Neural cell (in vitro differentiated cells): Measurements from ENCODE around the gene PKNOX1. TPM values are rescaled to one million over a fixed set of nuclear protein-coding genes. Genes with fewer than 3 reads are reported as not detected.

Experiments
- H2AFZ ChIP-seq: fragments of 200-600, 300-800 bp; sonication (generic), shearing (Covaris generic); 2 replicates; pipeline ENCODE4 v1.6.0; 2014; ENCODE audit warnings: low read depth, mild to moderate bottlenecking, antibody characterized with exemption, low read length, moderate library complexity
- H3F3A ChIP-seq: fragments of 200-600 bp; shearing (Covaris generic); 2 replicates; pipeline ENCODE4 v1.6.1; 2016; ENCODE audit warnings: mild to moderate bottlenecking, moderate library complexity, mixed read lengths, antibody characterized with exemption, low read length; ENCODE audit not compliant: insufficient read depth, poor library complexity, severe bottlenecking
- H3K27ac ChIP-seq: fragments of 200-600, 300-800 bp; sonication (generic), shearing (Covaris generic); 2 replicates; pipeline ENCODE4 v1.5.1; 2014; ENCODE audit warnings: mild to moderate bottlenecking, low read length, moderate library complexity
- H3K27me3 ChIP-seq: fragments of 300-800, 200-600 bp; sonication (generic), shearing (Covaris generic); 2 replicates; pipeline ENCODE4 v1.6.0; 2014; ENCODE audit warnings: mild to moderate bottlenecking, low read depth, low read length, moderate library complexity; ENCODE audit not compliant: insufficient read depth
- H3K36me3 ChIP-seq: fragments of 300-800, 200-600 bp; sonication (generic), shearing (Covaris generic); 2 replicates; pipeline ENCODE4 v1.5.1; 2014; ENCODE audit warnings: mild to moderate bottlenecking, antibody characterized with exemption, low read length, moderate library complexity; ENCODE audit not compliant: insufficient read depth
- H3K4me2 ChIP-seq: fragments of 300-800, 200-600 bp; sonication (generic), shearing (Covaris generic); 2 replicates; pipeline ENCODE4 v1.6.0; 2014; ENCODE audit warnings: mild to moderate bottlenecking, low read length
- H3K4me3 ChIP-seq: fragments of 300-800, 200-600 bp; sonication (generic), shearing (Covaris generic); 2 replicates; pipeline ENCODE4 v1.5.1; 2014; ENCODE audit warnings: mild to moderate bottlenecking, low read length, moderate library complexity
- H3K79me2 ChIP-seq: fragments of 200-600 bp; shearing (Covaris generic); replicated peaks from 2 replicates; pipeline ENCODE4 v1.6.0; 2014; ENCODE audit warnings: mild to moderate bottlenecking, low read length, moderate library complexity; ENCODE audit not compliant: insufficient read depth
- H3K9ac ChIP-seq: fragments of 300-800, 200-600 bp; sonication (generic), shearing (Covaris generic); 2 replicates; pipeline ENCODE4 v1.6.1; 2016; ENCODE audit warnings: mild to moderate bottlenecking, low read length, mixed read lengths
- H3K9me2 ChIP-seq: fragments of 200-600 bp; shearing (Covaris generic); 2 replicates; pipeline ENCODE4 v1.6.1; 2016; ENCODE audit warnings: mild to moderate bottlenecking, low read length, mixed read lengths; ENCODE audit not compliant: insufficient read depth
- H3K9me3 ChIP-seq: fragments of 200-600, 300-800 bp; sonication (generic), shearing (Covaris generic); 2 replicates; pipeline ENCODE4 v1.6.1; 2016; ENCODE audit warnings: mild to moderate bottlenecking, mixed run types, low read length, moderate library complexity, mixed read lengths
- H4K20me1 ChIP-seq: fragments of 200-600 bp; shearing (Covaris generic); 2 replicates; pipeline ENCODE4 v1.6.1; 2016; ENCODE audit warnings: mild to moderate bottlenecking, mixed run types; ENCODE audit not compliant: insufficient read depth
- EP300 ChIP-seq: fragments of 450-650 bp; conservative IDR thresholded peaks from 2 replicates; pipeline ENCODE4 v1.6.1; 2014; ENCODE audit warnings: antibody characterized with exemption, mild to moderate bottlenecking, moderate library complexity; ENCODE audit not compliant: poor library complexity, severe bottlenecking
- EZH2 ChIP-seq: fragments of 200-600, 300-800 bp; shearing (Covaris generic), sonication (generic); IDR thresholded peaks from 2 replicates; pipeline ENCODE4 v1.6.1; 2014; ENCODE audit warnings: antibody characterized with exemption, low read length, borderline replicate concordance, mild to moderate bottlenecking; ENCODE audit not compliant: insufficient read depth, poor library complexity, severe bottlenecking
- MXI1 ChIP-seq: fragments of 450-650 bp; conservative IDR thresholded peaks from 2 replicates; pipeline ENCODE4 v1.6.1; 2014; ENCODE audit warnings: antibody characterized with exemption, mild to moderate bottlenecking; ENCODE audit not compliant: poor library complexity, severe bottlenecking
- POLR2AphosphoS5 ChIP-seq: IDR thresholded peaks from 2 replicates; pipeline ENCODE4 v1.6.1; 2012
- RAD21 ChIP-seq: fragments of 450-650 bp; conservative IDR thresholded peaks from 2 replicates; pipeline ENCODE4 v1.6.1; 2014; ENCODE audit warnings: antibody characterized with exemption, mild to moderate bottlenecking, moderate library complexity
- SMC3 ChIP-seq: fragments of 450-650 bp; conservative IDR thresholded peaks from 2 replicates; pipeline ENCODE4 v1.6.1; 2014; ENCODE audit warnings: antibody characterized with exemption, mild to moderate bottlenecking, moderate library complexity; ENCODE audit not compliant: poor library complexity
- TAF1 ChIP-seq: IDR thresholded peaks from 2 replicates; pipeline ENCODE4 v1.6.1; 2012; ENCODE audit warnings: low read depth
- polyA plus RNA-seq: library from polyadenylated mRNA; depleted of rRNA; stranded (reverse); fragments of >200 nt; gene quantifications from 2 replicates; pipeline ENCODE4 v1.2.3, GENCODE V29; 2014
- TF ChIP-seq, protein P1 (sequence below): IDR thresholded peaks from 2 replicates; pipeline ENCODE4 v1.6.1; 2012; ENCODE audit warnings: borderline replicate concordance
- TF ChIP-seq, protein P2 (sequence below): fragments of 450-650 bp; IDR thresholded peaks from 2 replicates; pipeline ENCODE4 v1.5.1; 2014; ENCODE audit warnings: antibody characterized with exemption, mild to moderate bottlenecking, moderate library complexity; ENCODE audit not compliant: poor library complexity, severe bottlenecking

Gene PKNOX1
- polyA plus RNA-seq, 1 donor from 2014 or later, result 6.9 TPM

DNA sequence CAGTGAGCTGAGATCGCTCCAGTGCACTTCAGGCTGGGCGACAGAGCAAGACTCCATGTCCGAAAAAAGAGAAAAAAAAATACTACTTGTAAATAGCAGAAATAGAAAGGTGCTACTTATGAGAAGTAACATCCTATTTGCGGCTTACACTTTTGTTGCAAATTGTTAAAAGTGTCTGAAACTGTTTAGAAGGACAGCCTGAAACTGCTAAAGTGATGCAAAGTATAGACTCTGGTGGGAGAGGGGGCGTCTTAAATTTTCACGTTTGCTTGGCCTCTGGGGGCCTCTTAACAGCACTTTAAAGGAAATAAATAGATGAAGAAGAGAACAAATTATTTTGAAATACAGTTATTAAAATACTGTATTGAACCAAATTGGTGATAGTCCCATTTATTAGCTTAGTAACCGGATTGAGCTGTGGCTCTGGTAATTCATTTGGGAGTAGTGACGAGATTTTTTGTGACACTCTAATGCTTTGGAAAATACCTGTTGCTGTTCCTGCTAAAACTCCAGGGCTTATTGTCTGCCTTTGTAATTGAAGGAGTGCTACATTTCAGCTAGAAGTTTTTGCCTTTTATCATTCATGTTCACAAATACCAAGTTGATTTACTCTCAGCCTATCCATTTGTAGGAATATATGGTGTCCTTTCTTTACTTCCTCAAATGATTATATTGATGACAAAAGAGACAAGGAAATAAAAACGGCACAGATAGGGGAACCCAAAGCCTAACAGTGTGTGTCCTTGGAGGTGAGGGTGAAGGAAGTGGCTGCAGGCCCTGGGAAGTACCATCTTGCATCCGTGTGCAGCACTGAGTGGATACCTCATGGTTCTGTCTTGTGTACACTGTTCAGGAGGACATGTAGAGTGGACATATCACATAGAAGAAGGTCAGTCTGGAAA lies 6.2 kb downstream of the PKNOX1 start:
- TF ChIP-seq, protein P1, sequence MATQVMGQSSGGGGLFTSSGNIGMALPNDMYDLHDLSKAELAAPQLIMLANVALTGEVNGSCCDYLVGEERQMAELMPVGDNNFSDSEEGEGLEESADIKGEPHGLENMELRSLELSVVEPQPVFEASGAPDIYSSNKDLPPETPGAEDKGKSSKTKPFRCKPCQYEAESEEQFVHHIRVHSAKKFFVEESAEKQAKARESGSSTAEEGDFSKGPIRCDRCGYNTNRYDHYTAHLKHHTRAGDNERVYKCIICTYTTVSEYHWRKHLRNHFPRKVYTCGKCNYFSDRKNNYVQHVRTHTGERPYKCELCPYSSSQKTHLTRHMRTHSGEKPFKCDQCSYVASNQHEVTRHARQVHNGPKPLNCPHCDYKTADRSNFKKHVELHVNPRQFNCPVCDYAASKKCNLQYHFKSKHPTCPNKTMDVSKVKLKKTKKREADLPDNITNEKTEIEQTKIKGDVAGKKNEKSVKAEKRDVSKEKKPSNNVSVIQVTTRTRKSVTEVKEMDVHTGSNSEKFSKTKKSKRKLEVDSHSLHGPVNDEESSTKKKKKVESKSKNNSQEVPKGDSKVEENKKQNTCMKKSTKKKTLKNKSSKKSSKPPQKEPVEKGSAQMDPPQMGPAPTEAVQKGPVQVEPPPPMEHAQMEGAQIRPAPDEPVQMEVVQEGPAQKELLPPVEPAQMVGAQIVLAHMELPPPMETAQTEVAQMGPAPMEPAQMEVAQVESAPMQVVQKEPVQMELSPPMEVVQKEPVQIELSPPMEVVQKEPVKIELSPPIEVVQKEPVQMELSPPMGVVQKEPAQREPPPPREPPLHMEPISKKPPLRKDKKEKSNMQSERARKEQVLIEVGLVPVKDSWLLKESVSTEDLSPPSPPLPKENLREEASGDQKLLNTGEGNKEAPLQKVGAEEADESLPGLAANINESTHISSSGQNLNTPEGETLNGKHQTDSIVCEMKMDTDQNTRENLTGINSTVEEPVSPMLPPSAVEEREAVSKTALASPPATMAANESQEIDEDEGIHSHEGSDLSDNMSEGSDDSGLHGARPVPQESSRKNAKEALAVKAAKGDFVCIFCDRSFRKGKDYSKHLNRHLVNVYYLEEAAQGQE, result no peak
- TF ChIP-seq EP300 (no peak), POLR2AphosphoS5 (no peak), RAD21 (no peak), MXI1 (no peak), SMC3 (no peak), EZH2 (no peak), TAF1 (no peak)
- TF ChIP-seq, protein P2, sequence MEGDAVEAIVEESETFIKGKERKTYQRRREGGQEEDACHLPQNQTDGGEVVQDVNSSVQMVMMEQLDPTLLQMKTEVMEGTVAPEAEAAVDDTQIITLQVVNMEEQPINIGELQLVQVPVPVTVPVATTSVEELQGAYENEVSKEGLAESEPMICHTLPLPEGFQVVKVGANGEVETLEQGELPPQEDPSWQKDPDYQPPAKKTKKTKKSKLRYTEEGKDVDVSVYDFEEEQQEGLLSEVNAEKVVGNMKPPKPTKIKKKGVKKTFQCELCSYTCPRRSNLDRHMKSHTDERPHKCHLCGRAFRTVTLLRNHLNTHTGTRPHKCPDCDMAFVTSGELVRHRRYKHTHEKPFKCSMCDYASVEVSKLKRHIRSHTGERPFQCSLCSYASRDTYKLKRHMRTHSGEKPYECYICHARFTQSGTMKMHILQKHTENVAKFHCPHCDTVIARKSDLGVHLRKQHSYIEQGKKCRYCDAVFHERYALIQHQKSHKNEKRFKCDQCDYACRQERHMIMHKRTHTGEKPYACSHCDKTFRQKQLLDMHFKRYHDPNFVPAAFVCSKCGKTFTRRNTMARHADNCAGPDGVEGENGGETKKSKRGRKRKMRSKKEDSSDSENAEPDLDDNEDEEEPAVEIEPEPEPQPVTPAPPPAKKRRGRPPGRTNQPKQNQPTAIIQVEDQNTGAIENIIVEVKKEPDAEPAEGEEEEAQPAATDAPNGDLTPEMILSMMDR, result no peak
- Histone ChIP-seq H3K4me2 (no peak overlapping the region), H3K36me3 (no peaks in the 10 kb centered on the region), H3K79me2 (peaks cover 27% of the 10 kb centered on the region), H3K27ac (no peak overlapping the region), H3K27me3 (no peaks in the 10 kb centered on the region), H4K20me1 (no peaks in the 10 kb centered on the region), H3K9me2 (no peaks in the 10 kb centered on the region), H3K9me3 (peaks cover 4% of the 10 kb centered on the region), H3F3A (peaks cover 6% of the 10 kb centered on the region), H2AFZ (no peak overlapping the region), H3K4me3 (no peak overlapping the region), H3K9ac (no peak overlapping the region)

DNA sequence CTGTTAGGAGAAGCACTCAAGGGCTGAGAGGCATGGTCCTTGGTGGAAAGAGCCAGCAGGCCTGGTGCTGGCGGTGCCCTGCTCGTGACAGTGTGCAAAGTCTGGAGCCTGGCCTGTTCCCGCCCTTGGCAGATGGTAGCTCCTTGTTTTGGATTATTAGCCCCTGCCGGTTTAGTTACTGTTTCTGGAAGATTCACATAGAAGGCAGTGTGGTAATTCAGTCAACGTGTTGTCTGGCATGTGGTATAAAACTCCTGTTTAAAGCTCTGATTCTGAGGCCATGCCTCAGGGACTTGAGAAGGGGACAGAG lies 6.8 kb downstream of the PKNOX1 start:
- no peaks in the 10 kb centered on the region for H3K36me3 ChIP-seq
- H3K9me3 ChIP-seq, result peaks cover 4% of the 10 kb centered on the region
- no peak for TF ChIP-seq EP300
- no peaks in the 10 kb centered on the region for H3K9me2 ChIP-seq
- no peak overlapping the region for H2AFZ ChIP-seq
- H3K27ac ChIP-seq, result no peak overlapping the region
- peaks cover 24% of the 10 kb centered on the region for H3K79me2 ChIP-seq
- peaks cover 6% of the 10 kb centered on the region for H3F3A ChIP-seq
- H3K4me3 ChIP-seq, result no peak overlapping the region
- no peaks in the 10 kb centered on the region for H4K20me1 ChIP-seq
- H3K4me2 ChIP-seq, result no peak overlapping the region
- H3K9ac ChIP-seq, result no peak overlapping the region
- H3K27me3 ChIP-seq, result no peaks in the 10 kb centered on the region
